IMR-90 (cell line): ENCODE measurements around the gene SIPA1L3.

Experiments
- BHLHE40 ChIP-seq: fragments of 150-350 bp; IDR thresholded peaks from 2 replicates; pipeline ENCODE4 v1.6.1; 2016; ENCODE audit warnings: mild to moderate bottlenecking, low read depth, low read length
- CEBPB ChIP-seq: IDR thresholded peaks from 2 replicates; pipeline ENCODE4 v1.6.1; 2012; ENCODE audit warnings: low read depth, low read length, improper control_type of control experiment
- CHD1 ChIP-seq: IDR thresholded peaks from 2 replicates; pipeline ENCODE4 v1.6.1; 2012; ENCODE audit warnings: low read depth, low read length, improper control_type of control experiment
- ELK1 ChIP-seq: fragments of 150-350 bp; IDR thresholded peaks from 2 replicates; pipeline ENCODE4 v1.6.1; 2016; ENCODE audit warnings: low read depth, mild to moderate bottlenecking, low read length, moderate library complexity, borderline replicate concordance
- FOS ChIP-seq: fragments of 150-350 bp; IDR thresholded peaks from 2 replicates; pipeline ENCODE4 v1.6.1; 2016; ENCODE audit warnings: low read depth, low read length
- MXI1 ChIP-seq: IDR thresholded peaks from 2 replicates; pipeline ENCODE4 v1.6.1; 2012; ENCODE audit warnings: low read depth, mild to moderate bottlenecking, low read length, moderate library complexity, borderline replicate concordance
- POLR2A ChIP-seq: IDR thresholded peaks from 2 replicates; pipeline ENCODE4 v1.6.1; 2012; ENCODE audit warnings: mild to moderate bottlenecking, low read depth, low read length
- RCOR1 ChIP-seq: IDR thresholded peaks from 2 replicates; pipeline ENCODE4 v1.6.1; 2012; ENCODE audit warnings: mild to moderate bottlenecking, low read length, improper control_type of control experiment; ENCODE audit not compliant: insufficient replicate concordance
- RFX5 ChIP-seq: IDR thresholded peaks from 2 replicates; pipeline ENCODE4 v1.8.0; 2012; ENCODE audit warnings: low read depth, mild to moderate bottlenecking, low read length, moderate library complexity
- SMC3 ChIP-seq: fragments of 150-350 bp; IDR thresholded peaks from 2 replicates; pipeline ENCODE4 v1.6.1; 2016; ENCODE audit warnings: low read depth, mild to moderate bottlenecking, antibody characterized with exemption, low read length, moderate library complexity
- TF ChIP-seq, protein P1 (sequence below): conservative IDR thresholded peaks from 2 replicates; pipeline ENCODE4 v1.5.1; 2012; ENCODE audit warnings: mild to moderate bottlenecking, low read depth, low read length, improper control_type of control experiment

DNA sequence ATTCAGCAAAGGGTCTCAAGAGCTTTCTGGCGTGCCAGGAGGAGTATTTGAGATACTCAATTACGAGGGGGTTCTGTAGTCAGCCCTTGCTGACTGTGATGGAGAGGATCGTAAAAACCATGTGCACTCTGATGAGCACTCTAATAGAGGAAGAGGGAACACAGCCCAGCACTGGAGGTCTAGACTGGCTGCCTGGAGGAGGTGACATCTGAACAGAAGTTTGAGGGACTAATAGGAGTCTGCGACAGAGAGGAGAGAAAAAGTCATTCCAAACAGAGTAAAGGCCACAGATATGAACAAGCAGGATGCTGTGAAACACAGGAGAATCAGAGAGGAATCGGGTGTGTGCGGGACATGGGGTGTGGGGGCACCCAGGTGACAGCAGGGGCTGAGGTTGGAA is 237.7 kb downstream of the SIPA1L3 start:
- TF ChIP-seq, protein P1, sequence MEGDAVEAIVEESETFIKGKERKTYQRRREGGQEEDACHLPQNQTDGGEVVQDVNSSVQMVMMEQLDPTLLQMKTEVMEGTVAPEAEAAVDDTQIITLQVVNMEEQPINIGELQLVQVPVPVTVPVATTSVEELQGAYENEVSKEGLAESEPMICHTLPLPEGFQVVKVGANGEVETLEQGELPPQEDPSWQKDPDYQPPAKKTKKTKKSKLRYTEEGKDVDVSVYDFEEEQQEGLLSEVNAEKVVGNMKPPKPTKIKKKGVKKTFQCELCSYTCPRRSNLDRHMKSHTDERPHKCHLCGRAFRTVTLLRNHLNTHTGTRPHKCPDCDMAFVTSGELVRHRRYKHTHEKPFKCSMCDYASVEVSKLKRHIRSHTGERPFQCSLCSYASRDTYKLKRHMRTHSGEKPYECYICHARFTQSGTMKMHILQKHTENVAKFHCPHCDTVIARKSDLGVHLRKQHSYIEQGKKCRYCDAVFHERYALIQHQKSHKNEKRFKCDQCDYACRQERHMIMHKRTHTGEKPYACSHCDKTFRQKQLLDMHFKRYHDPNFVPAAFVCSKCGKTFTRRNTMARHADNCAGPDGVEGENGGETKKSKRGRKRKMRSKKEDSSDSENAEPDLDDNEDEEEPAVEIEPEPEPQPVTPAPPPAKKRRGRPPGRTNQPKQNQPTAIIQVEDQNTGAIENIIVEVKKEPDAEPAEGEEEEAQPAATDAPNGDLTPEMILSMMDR: no peak
- TF ChIP-seq ELK1: no peak
- no peak for TF ChIP-seq FOS
- no peak for TF ChIP-seq SMC3
- no peak for TF ChIP-seq CEBPB
- TF ChIP-seq POLR2A: no peak
- TF ChIP-seq RFX5: no peak
- no peak for TF ChIP-seq MXI1
- TF ChIP-seq CHD1: no peak
- TF ChIP-seq BHLHE40: no peak
- no peak for TF ChIP-seq RCOR1
